K562 (cell line): ENCODE data around the gene LIG3. TPM values are rescaled to one million over a fixed set of nuclear protein-coding genes. Genes with fewer than 3 reads are reported as not detected.

ENCODE experiments used
- ATF7 ChIP-seq: fragments of 450-650 bp; IDR thresholded peaks from 2 replicates; pipeline ENCODE4 v1.7.1; 2014; ENCODE audit warnings: mild to moderate bottlenecking, moderate library complexity
- CBX3 ChIP-seq, 2 experiments: IDR thresholded peaks; 1 replicate in 1 of 2; 2 replicates in 1 of 2; pipeline ENCODE4 v1.6.1; 2012; ENCODE audit warnings: inconsistent platforms in 2 of 2, low read length in 2 of 2, borderline replicate concordance in 1 of 2, control low read depth in 1 of 2
- EP400 ChIP-seq: fragments of 450-650 bp; IDR thresholded peaks from 2 replicates; pipeline ENCODE4 v1.6.1; 2017; ENCODE audit warnings: antibody characterized with exemption, mild to moderate bottlenecking, moderate library complexity
- LCOR ChIP-seq: sonication (generic); formaldehyde crosslinking; IDR thresholded peaks from 2 replicates; pipeline ENCODE4 v1.8.0; 2022; ENCODE audit warnings: mild to moderate bottlenecking, missing genetic modification reagents
- MXI1 ChIP-seq: IDR thresholded peaks from 2 replicates; pipeline ENCODE4 v1.6.1; 2011; ENCODE audit warnings: low read depth, mild to moderate bottlenecking, improper control_type of control experiment, low read length
- PRPF4 ChIP-seq: fragments of 200-400 bp; formaldehyde crosslinking; IDR thresholded peaks from one replicate; pipeline ENCODE4 v1.6.1; 2017; ENCODE audit warnings: low read length, low read depth, mild to moderate bottlenecking; ENCODE audit not compliant: insufficient read depth, poor library complexity, severe bottlenecking
- RNF2 ChIP-seq: sonication (generic); IDR thresholded peaks from 2 replicates; pipeline ENCODE4 v1.6.1; 2016
- polyA plus RNA-seq, 8 experiments: library from polyadenylated mRNA; depleted of rRNA in 4 of 8; stranded (reverse) in 5 of 8; unstranded in 3 of 8; fragments of >200 nt; fragmentation: Nextera tagmentation in 2 of 8; fragmentation: Illumina TruSeq in 1 of 8; extraction: Ambion mirVana in 2 of 8; extraction: Trizol in 1 of 8; gene quantifications; 2 replicates each; pipeline versions ENCODE4 v1.2.1 to v1.2.3, GENCODE V29; 2011 to 2014; ENCODE audit warnings: inconsistent platforms in 1 of 8, missing spikeins in 1 of 8
- total RNA-seq, 7 experiments: library from RNA; depleted of rRNA in 6 of 7; stranded (reverse); fragments of >200 nt in 6 of 7; fragmentation: Illumina TruSeq in 2 of 7; extraction: Trizol in 2 of 7; gene quantifications; 2 replicates each; pipeline versions ENCODE4 v1.2.1 to v1.2.3, GENCODE V29; 2011 to 2021; ENCODE audit warnings: low replicate concordance in 1 of 7
- TF ChIP-seq, protein P1 (sequence below), 2 experiments: IDR thresholded peaks; 2 replicates each; pipeline ENCODE4 v1.6.1; 2011; ENCODE audit warnings: borderline replicate concordance in 1 of 2, control low read depth in 1 of 2, low read depth in 1 of 2, low read length in 1 of 2, mild to moderate bottlenecking in 1 of 2, mixed read lengths in 1 of 2, moderate library complexity in 1 of 2; ENCODE audit not compliant: insufficient read depth in 1 of 2, insufficient read length in 1 of 2, poor library complexity in 1 of 2, severe bottlenecking in 1 of 2; ENCODE audit errors: extremely low read depth in 1 of 2
- TF ChIP-seq, protein P2 (sequence below), 2 experiments: fragments of 450-650 bp; conservative IDR thresholded peaks; 2 replicates each; pipeline ENCODE4 v1.6.1; 2017; ENCODE audit warnings: mild to moderate bottlenecking in 2 of 2, moderate library complexity in 2 of 2
- TF ChIP-seq, protein P3 (sequence below): fragments of 450-650 bp; IDR thresholded peaks from 2 replicates; pipeline ENCODE4 v1.6.1; 2016; ENCODE audit warnings: mild to moderate bottlenecking, moderate library complexity
- TF ChIP-seq, protein P4 (sequence below): sonication (generic); formaldehyde crosslinking; IDR thresholded peaks from 2 replicates; pipeline ENCODE4 v1.5.0; 2020; ENCODE audit warnings: missing genetic modification reagents
- TF ChIP-seq, protein P5 (sequence below): fragments of 250-450 bp; sonication (Bioruptor Pico); IDR thresholded peaks from 2 replicates; pipeline ENCODE4 v1.8.0; 2021; ENCODE audit warnings: moderate library complexity, mild to moderate bottlenecking, inconsistent platforms

LIG3 gene
- total and polyA plus RNA-seq, 9 of the 15 experiments (the other 6 are each of a cell fraction or from before 2014, with no cell fraction given): 7.6 to 75.0 (median 43.0) TPM

- TF ChIP-seq, protein P1, sequence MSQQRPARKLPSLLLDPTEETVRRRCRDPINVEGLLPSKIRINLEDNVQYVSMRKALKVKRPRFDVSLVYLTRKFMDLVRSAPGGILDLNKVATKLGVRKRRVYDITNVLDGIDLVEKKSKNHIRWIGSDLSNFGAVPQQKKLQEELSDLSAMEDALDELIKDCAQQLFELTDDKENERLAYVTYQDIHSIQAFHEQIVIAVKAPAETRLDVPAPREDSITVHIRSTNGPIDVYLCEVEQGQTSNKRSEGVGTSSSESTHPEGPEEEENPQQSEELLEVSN (IDR thresholded peaks at IDR 0.05; ENCODE audit: borderline replicate concordance in 1 of 2, extremely low read depth in 1 of 2, insufficient read depth in 1 of 2, insufficient read length in 1 of 2, low read depth in 1 of 2, low read length in 1 of 2, poor library complexity in 1 of 2, severe bottlenecking in 1 of 2): peak; percentile 91 to 97
- TF ChIP-seq MXI1 (peak; percentile 98), RNF2 (0 out of 2 replicates have a peak, but pooled peaks have one; percentile 14), LCOR (0 out of 2 replicates have a peak, but pooled peaks have one; percentile 34), EP400 (peak; percentile 94), PRPF4 (peak; percentile 27), CBX3 (IDR thresholded peaks at IDR 0.05; ENCODE audit: borderline replicate concordance in 1 of 2, low read length in 2 of 2) (0 out of 3 replicates have a peak, but pooled peaks of 1 of the 2 experiments have one; percentile 9), ATF7 (peak; percentile 42; the same call in 1 of the 2 replicates)
- TF ChIP-seq, protein P2, sequence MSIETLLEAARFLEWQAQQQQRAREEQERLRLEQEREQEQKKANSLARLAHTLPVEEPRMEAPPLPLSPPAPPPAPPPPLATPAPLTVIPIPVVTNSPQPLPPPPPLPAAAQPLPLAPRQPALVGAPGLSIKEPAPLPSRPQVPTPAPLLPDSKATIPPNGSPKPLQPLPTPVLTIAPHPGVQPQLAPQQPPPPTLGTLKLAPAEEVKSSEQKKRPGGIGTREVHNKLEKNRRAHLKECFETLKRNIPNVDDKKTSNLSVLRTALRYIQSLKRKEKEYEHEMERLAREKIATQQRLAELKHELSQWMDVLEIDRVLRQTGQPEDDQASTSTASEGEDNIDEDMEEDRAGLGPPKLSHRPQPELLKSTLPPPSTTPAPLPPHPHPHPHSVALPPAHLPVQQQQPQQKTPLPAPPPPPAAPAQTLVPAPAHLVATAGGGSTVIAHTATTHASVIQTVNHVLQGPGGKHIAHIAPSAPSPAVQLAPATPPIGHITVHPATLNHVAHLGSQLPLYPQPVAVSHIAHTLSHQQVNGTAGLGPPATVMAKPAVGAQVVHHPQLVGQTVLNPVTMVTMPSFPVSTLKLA (conservative IDR thresholded peaks at IDR 0.05): peak; percentile 99 to 100
- TF ChIP-seq, protein P3, sequence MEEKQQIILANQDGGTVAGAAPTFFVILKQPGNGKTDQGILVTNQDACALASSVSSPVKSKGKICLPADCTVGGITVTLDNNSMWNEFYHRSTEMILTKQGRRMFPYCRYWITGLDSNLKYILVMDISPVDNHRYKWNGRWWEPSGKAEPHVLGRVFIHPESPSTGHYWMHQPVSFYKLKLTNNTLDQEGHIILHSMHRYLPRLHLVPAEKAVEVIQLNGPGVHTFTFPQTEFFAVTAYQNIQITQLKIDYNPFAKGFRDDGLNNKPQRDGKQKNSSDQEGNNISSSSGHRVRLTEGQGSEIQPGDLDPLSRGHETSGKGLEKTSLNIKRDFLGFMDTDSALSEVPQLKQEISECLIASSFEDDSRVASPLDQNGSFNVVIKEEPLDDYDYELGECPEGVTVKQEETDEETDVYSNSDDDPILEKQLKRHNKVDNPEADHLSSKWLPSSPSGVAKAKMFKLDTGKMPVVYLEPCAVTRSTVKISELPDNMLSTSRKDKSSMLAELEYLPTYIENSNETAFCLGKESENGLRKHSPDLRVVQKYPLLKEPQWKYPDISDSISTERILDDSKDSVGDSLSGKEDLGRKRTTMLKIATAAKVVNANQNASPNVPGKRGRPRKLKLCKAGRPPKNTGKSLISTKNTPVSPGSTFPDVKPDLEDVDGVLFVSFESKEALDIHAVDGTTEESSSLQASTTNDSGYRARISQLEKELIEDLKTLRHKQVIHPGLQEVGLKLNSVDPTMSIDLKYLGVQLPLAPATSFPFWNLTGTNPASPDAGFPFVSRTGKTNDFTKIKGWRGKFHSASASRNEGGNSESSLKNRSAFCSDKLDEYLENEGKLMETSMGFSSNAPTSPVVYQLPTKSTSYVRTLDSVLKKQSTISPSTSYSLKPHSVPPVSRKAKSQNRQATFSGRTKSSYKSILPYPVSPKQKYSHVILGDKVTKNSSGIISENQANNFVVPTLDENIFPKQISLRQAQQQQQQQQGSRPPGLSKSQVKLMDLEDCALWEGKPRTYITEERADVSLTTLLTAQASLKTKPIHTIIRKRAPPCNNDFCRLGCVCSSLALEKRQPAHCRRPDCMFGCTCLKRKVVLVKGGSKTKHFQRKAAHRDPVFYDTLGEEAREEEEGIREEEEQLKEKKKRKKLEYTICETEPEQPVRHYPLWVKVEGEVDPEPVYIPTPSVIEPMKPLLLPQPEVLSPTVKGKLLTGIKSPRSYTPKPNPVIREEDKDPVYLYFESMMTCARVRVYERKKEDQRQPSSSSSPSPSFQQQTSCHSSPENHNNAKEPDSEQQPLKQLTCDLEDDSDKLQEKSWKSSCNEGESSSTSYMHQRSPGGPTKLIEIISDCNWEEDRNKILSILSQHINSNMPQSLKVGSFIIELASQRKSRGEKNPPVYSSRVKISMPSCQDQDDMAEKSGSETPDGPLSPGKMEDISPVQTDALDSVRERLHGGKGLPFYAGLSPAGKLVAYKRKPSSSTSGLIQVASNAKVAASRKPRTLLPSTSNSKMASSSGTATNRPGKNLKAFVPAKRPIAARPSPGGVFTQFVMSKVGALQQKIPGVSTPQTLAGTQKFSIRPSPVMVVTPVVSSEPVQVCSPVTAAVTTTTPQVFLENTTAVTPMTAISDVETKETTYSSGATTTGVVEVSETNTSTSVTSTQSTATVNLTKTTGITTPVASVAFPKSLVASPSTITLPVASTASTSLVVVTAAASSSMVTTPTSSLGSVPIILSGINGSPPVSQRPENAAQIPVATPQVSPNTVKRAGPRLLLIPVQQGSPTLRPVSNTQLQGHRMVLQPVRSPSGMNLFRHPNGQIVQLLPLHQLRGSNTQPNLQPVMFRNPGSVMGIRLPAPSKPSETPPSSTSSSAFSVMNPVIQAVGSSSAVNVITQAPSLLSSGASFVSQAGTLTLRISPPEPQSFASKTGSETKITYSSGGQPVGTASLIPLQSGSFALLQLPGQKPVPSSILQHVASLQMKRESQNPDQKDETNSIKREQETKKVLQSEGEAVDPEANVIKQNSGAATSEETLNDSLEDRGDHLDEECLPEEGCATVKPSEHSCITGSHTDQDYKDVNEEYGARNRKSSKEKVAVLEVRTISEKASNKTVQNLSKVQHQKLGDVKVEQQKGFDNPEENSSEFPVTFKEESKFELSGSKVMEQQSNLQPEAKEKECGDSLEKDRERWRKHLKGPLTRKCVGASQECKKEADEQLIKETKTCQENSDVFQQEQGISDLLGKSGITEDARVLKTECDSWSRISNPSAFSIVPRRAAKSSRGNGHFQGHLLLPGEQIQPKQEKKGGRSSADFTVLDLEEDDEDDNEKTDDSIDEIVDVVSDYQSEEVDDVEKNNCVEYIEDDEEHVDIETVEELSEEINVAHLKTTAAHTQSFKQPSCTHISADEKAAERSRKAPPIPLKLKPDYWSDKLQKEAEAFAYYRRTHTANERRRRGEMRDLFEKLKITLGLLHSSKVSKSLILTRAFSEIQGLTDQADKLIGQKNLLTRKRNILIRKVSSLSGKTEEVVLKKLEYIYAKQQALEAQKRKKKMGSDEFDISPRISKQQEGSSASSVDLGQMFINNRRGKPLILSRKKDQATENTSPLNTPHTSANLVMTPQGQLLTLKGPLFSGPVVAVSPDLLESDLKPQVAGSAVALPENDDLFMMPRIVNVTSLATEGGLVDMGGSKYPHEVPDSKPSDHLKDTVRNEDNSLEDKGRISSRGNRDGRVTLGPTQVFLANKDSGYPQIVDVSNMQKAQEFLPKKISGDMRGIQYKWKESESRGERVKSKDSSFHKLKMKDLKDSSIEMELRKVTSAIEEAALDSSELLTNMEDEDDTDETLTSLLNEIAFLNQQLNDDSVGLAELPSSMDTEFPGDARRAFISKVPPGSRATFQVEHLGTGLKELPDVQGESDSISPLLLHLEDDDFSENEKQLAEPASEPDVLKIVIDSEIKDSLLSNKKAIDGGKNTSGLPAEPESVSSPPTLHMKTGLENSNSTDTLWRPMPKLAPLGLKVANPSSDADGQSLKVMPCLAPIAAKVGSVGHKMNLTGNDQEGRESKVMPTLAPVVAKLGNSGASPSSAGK: peak; percentile 86
- TF ChIP-seq, protein P4, sequence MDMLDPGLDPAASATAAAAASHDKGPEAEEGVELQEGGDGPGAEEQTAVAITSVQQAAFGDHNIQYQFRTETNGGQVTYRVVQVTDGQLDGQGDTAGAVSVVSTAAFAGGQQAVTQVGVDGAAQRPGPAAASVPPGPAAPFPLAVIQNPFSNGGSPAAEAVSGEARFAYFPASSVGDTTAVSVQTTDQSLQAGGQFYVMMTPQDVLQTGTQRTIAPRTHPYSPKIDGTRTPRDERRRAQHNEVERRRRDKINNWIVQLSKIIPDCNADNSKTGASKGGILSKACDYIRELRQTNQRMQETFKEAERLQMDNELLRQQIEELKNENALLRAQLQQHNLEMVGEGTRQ: peak; percentile 90
- TF ChIP-seq, protein P5, sequence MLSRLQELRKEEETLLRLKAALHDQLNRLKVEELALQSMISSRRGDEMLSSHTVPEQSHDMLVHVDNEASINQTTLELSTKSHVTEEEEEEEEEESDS: no peak
Observed at GRCh38 chr17:34980353-34980680, at the start of gene LIG3 (continued).
